Measurements from ENCODE around the gene CCDC3.
A peak's percentile ranks its signal among the peaks of the same experiment; 100 is the strongest.
"Not testable (repeated sequence)": the region's sequence is repeated elsewhere in the genome, so short reads cannot be mapped to it uniquely, and the experiment has no call there.

Gene CCDC3

GRCh38 chr10:13001041-13001886 lies at the start of gene CCDC3:
TSS of gene CCDC3 (minus strand) at chr10:13001713. CDS start at chr10:13001570, 143 bp downstream.
- no peak for DNase-seq (ENCODE audit: low read depth)

GRCh38 chr10:13051126-13051694 lies 49.7 kb upstream of the CCDC3 start:
- DNase-seq (ENCODE audit: low read depth) = no peak

GRCh38 chr10:13049774-13050420 lies 48.4 kb upstream of the CCDC3 start:
- no peak for DNase-seq (ENCODE audit: low read depth)

- peak; percentile 6 for DNase-seq (ENCODE audit: low read depth)
These were observed 47.2 kb upstream of the CCDC3 start for GRCh38 chr10:13048762-13049161.

- no peak for DNase-seq (ENCODE audit: low read depth)
These were observed 46.2 kb upstream of the CCDC3 start for GRCh38 chr10:13047529-13048206.

GRCh38 chr10:13046851-13047528 lies 45.5 kb upstream of the CCDC3 start:
- no peak for DNase-seq (ENCODE audit: low read depth)

- DNase-seq (ENCODE audit: low read depth) = no peak
These were observed 42.0 kb upstream of the CCDC3 start for GRCh38 chr10:13043520-13043919.

GRCh38 chr10:13039761-13040160 lies 38.2 kb upstream of the CCDC3 start:
- DNase-seq (ENCODE audit: low read depth) = no peak

- DNase-seq (ENCODE audit: low read depth) = no peak
These were observed 36.9 kb upstream of the CCDC3 start for GRCh38 chr10:13038391-13038790.

- no peak for DNase-seq (ENCODE audit: low read depth)
These were observed 36.3 kb upstream of the CCDC3 start for GRCh38 chr10:13037832-13038231.

GRCh38 chr10:13036841-13037240 lies 35.3 kb upstream of the CCDC3 start:
- DNase-seq (ENCODE audit: low read depth) = no peak

- not testable (repeated sequence) for DNase-seq (ENCODE audit: low read depth)
These were observed 34.2 kb upstream of the CCDC3 start for GRCh38 chr10:13035731-13036130.

GRCh38 chr10:13026873-13027272 lies 25.4 kb upstream of the CCDC3 start:
- no peak for DNase-seq (ENCODE audit: low read depth)

- DNase-seq (ENCODE audit: low read depth) = no peak
These were observed 22.2 kb upstream of the CCDC3 start for GRCh38 chr10:13023754-13024153.

- no peak for DNase-seq (ENCODE audit: low read depth)
These were observed 17.8 kb upstream of the CCDC3 start for GRCh38 chr10:13019280-13019679.

GRCh38 chr10:13018171-13018570 lies 16.7 kb upstream of the CCDC3 start:
- no peak for DNase-seq (ENCODE audit: low read depth)

- DNase-seq (ENCODE audit: low read depth) = no peak
These were observed 15.4 kb upstream of the CCDC3 start for GRCh38 chr10:13016886-13017285.

GRCh38 chr10:13016426-13016825 lies 14.9 kb upstream of the CCDC3 start:
- DNase-seq (ENCODE audit: low read depth) = peak; percentile 1

GRCh38 chr10:13006037-13006436 lies 4.5 kb upstream of the CCDC3 start:
- DNase-seq (ENCODE audit: low read depth) = no peak

- no peak for DNase-seq (ENCODE audit: low read depth)
These were observed 2.2 kb upstream of the CCDC3 start for GRCh38 chr10:13003759-13004158.

- DNase-seq (ENCODE audit: low read depth) = no peak
These were observed 1.5 kb upstream of the CCDC3 start for GRCh38 chr10:13003004-13003403.

GRCh38 chr10:13001887-13002212 lies 337 bp upstream of the CCDC3 start:
- no peak for DNase-seq (ENCODE audit: low read depth)

Data from amniotic epithelial cell (primary cell).